ENCODE results near the gene PCSK4.
A peak's percentile ranks its signal among the peaks of the same experiment; 100 is the strongest.
"Not testable (repeated sequence)": the region's sequence is repeated elsewhere in the genome, so short reads cannot be mapped to it uniquely, and the experiment has no call there.

Gene PCSK4

DNA sequence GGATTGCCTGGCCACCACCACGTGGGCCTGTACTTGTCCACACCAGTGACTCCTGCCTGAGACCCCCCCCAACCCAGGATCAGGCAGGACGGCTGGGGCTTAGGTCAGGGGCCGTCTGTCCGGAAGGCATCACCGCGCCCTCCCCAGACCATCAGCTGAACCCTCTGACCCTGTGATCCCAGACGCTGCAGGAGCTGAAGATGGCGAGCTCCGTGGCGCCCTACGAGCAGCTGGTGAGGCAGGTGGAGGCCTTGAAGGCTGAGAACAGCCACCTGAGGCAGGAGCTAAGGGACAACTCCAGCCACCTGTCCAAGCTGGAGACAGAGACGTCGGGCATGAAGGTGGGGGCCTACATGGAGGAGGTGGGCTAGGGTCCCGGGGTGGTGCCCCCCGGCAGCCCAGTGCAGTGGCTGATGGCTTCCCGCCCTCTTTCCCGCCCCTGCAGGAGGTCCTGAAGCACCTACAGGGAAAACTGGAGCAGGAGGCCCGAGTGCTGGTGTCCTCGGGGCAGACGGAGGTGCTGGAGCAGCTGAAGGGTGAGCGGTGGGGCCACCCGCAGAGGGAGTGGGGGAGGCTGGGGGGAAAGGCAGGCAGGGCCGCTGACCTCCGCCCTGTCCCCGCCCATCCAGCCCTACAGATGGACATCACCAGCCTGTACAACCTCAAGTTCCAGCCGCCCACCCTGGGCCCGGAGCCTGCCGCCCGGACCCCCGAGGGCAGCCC lies 37.2 kb downstream of the PCSK4 start:
- DNase-seq = no peak

GRCh38 chr19:1451916-1452801 lies 38.0 kb downstream of the PCSK4 start:
- DNase-seq = no peak

DNA sequence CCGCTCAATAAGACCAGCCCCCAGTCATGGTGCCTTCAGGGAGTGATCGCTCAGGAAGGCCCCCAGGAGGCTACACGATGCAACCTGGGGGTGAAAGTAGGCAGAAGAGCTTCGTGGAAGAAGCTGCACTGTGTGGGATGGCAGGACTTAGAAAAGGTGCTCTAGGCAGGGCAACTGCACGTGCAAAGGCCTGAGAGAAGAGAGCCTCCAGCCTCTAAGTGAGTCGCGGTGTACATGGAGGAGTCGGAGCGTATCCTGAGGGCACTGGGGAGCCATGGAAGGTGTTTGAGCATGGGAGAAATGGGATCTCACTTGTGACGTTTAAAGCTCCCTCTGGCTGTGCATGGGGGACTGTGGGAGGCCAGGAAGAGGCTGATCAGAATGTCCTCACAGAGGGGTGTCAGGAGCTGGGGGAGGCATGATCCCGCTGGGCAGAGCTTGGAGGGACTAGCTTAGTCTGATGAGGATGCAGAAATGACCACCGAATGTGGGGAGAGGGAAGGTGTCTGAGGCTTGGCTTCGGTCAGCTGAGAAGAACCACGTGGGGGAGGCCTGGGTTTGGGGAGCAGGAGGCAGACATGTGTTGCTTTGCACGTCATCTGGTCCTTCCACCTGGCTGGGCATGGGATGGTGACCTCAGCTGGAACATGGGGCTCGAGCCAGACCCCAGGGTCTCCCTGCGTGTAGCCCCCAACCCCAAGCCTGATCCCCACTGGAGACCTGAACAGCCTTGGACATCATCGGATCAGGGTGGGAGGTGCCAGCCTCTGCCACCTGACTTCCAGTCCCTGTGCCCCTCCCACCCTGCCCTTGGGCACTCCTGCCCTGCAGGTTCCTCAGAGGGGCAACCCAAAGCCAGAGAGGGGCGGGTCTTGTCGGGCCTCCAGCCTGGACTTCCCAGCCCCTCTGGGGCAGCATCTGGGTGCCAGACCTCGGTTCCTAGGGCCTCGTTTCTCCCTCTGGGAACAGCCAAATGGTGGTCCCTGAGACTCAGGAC lies 39.1 kb downstream of the PCSK4 start:
- no peak for DNase-seq

- no peak for DNase-seq
Measured at GRCh38 chr19:1449467-1450442, 40.4 kb downstream of the PCSK4 start, which contains the start of gene APC2. APC2 (plus strand) TSS chr19:1450121; CDS start chr19:1453002, 2,881 bp downstream.

DNA sequence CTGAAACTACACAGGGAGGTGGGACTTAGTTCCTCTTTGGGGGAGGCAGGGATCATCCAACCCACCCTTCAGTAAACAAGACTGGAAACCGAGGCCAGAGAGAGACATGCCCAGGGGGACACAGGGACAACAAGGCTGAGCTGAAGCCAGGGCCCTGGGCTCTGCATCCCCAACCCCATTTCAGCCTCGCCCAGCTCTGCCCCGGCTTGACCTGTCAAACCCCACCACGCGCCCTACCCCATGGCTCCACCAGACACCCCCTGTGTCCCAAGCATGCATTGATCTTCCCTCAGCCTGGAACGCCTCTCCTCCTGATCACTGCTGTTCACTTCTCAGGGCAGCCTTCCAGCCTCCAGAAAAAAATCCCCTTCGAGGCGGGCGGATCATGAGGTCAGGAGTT lies 42.2 kb downstream of the PCSK4 start:
- no peak for DNase-seq

DNA sequence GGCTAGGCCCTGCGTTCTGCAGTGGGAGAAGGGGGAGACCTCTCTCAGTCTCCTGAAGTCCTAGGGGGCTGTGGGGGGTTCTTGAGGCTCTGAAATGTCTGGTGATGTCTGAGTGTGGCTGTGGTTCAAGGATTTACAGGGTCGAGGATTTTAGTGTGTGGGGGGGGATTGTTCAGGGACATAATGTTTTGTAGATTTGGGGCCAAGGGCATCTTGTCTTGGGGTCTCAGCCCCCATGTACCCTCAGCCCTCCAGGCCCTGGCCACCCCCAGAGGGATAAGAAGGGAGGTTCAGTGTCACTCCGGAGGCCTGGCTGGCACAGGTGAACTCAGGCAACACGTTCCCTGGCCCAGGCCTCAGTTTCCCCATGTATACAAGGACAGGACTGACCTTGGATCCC lies 42.6 kb downstream of the PCSK4 start:
- DNase-seq = no peak

DNA sequence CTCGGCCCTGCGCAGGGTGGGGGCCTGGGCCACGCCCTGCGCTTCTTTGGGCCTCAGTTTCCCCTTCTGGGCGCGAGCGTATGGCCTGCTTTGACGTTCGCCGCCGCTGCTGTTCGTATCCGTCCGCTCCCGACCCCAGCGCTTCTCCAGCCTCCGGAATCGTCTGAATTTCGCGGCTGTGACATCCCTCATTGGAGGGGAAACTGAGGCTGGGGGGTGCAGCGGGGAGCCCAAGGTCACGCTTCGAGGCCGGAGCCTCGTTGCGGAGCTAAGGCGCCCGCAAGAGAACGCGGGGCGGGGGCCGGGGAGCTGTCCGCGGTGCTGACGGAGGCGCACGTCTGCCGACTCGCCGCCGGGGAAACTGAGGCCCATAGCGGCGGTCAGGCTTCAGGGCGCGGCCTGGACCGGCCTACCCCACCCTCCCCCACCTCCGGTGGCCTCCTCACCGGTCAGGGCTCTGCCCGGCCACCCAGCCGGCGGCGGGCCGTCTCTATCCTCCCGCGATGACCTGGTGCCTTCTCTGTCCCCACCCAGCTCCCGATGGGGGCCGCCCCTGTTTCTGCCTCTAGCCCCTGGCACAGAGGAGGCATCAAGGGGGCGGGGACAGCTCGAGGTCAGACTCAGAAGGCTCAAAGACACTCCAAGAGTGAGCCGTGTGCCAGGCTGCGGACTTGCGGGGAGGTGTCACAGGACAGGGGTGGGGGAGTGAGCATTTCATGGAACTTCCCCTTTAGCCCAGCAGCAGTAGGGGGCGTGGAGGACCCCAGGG lies 43.3 kb downstream of the PCSK4 start:
- DNase-seq = no peak

DNA sequence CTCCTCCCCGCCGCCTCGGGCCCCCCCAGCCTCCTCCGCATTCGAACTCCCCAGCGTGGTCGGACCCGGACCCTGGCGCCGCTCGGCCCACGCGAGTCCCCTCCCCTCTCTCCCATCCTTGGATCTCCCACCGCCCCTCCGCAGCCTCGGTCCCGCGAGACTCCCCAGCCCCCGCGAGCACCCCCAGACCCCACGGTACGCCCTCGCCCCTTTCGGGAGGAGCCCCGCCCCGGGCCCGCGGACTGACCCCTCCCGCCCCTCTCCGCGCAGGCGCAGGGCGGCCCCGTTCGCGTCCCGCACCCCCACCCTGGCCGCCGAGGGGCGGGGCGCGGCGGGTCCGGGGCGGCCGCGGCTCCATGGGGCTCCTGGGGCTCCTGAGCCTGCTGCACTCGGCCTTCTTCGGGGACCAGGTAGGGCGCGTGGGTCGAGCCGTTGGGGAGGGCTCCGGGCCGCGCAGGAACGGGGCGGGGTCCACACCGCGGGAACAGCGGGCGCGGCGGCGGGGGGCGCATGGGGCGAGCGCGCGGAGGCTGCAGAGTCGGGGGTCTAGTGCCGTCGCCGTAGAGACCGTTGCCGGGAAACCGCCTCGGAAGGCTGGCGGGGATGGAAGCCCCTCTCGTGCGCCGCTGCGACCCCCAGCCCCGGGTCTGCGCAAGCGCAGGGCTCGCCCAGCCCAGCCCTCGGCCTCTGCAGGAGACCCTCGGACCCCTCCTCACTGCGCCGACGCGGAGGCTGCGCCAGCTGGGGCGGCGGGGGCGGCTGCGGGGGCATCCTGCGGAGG lies 44.0 kb downstream of the PCSK4 start:
- no peak for DNase-seq

DNA sequence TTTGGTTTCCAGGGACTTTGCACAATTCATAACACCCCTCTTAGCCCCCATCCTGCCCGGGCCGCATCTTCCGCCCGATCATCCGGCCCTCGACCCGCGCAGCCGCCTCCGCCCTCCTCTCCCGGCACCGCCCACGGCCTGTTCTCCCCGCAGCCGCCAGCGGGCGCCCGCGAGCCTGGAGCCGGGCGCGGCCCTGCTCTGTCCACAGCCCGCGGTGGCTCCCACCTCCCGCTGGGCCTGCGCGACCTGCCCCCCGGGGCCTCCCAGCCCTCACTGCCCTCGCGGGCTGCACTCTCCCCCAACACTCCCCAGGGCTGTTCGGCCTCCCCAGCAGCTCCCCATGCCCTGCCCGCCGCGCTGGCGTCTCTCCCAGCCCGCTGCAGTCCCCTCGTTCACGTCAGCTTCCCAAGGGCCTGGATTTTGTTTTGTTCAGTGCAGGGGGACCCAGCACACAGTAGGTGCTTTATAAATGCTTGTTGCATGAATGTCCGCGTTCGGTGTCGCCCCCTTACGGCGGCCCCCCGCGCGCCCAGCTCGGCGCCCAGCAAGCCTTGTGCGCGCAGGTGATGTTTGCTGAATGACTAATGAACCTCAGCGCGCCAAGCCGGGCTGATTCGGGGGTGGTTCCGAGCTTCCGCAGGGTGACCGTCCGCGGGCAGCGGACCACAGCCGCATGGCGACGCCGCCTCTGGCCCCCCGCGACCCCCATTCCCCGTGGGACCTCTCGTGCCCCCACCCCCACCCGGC lies 44.8 kb downstream of the PCSK4 start:
- DNase-seq = no peak

- DNase-seq = no peak
Measured at GRCh38 chr19:1441677-1442438, 48.3 kb downstream of the PCSK4 start.

- DNase-seq = no peak
Measured at GRCh38 chr19:1441022-1441426, 49.1 kb downstream of the PCSK4 start.

GRCh38 chr19:1440418-1440801 lies 49.7 kb downstream of the PCSK4 start:
- DNase-seq = no peak

- DNase-seq = not testable (repeated sequence)
Measured at GRCh38 chr19:1439525-1440417, 50.4 kb downstream of the PCSK4 start.

DNA sequence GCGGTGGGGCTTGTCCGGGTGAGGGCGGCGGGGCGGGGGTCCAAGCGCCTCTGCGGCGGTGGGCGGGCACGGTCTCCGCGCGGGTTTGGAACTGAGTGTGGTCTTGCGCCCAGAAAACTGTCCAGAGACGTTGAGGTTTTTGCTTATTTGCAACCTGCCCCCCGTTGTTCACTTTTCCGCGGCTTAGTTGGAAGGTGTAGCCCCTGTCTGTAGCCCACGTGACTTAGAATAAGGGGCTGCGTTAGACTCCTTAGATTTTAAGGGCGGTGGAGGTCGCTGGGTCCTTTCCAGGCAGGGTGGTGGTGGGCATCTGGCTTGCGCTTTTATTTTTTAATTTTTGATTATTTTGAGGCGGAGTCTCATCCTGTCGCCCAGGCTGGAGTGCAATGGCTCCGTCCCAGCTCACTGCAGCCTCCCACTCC lies 51.2 kb downstream of the PCSK4 start:
- no peak for DNase-seq

GRCh38 chr19:1438035-1438932 lies 51.9 kb downstream of the PCSK4 start, which contains the start of gene RPS15:
RPS15 (plus strand) TSS chr19:1438396; CDS start chr19:1438426, 30 bp downstream.
- peak; percentile 70 for DNase-seq

DNA sequence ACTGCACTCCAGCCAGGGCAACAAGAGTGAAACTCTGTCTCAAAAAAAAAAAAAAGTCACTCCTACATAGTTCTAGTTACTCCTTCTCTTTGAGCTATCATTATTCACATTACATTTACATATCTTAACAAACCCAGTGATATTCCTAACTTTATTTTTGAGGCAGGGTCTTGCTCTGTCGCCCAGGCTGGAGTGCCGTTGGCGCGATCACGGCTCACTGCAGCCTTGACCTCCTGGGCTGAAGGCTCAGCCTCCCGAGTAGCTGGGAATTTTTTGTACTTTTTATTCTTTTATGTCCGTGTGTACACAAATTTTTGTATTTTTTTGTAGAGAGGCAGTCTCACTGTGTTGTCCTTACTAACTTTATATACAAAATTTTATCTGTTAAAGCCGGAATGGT lies 52.5 kb downstream of the PCSK4 start:
- DNase-seq = no peak

Data from NCI-H510A (cell line).